K562 (cell line): ENCODE measurements around the gene EIF2S2. TPM values are rescaled to one million over a fixed set of nuclear protein-coding genes. Genes with fewer than 3 reads are reported as not detected.

Source experiments
- ATAC-seq: fragments of 200-7000 bp; cut with Tn5 transposase; 3 replicates; pipeline ENCODE4 v1.9.1; 2020; ENCODE audit warnings: moderate library complexity
- BruUV-seq: library from RNA; stranded (reverse); fragments of 400-500 nt; replicated peaks from 2 replicates; lab custom pipeline; 2021; lab: Mats Ljungman, UMichigan
- CTCF ChIA-PET: fragments of 300-600 bp; formaldehyde crosslinking; extraction: SDS; loops from one replicate; lab custom pipeline; 2021; ENCODE audit warnings: low intra/inter-chr PET ratio; lab: Yijun Ruan, JAX
- POLR2A ChIA-PET: fragments of 300-600, 350-650 bp; sonication (Branson Sonifier 250); formaldehyde crosslinking; extraction: SDS; loops from one replicate; lab custom pipeline; 2021; ENCODE audit warnings: antibody characterized with exemption, inconsistent platforms; lab: Yijun Ruan, JAX
- DNase-seq, 4 experiments: peaks; one replicate each; pipeline versions ENCODE4 v3.0.0 to v3.0.0-alpha.2; 2011 to 2018; ENCODE audit warnings: low spot score in 3 of 4, mixed read lengths in 3 of 4; ENCODE audit errors: extremely low read depth in 1 of 4
- FAIRE-seq: peaks from 2 replicates; lab custom pipeline; 2011; peaks lifted over from hg19 to GRCh38; lab: Jason Lieb, UNC
- H2AFZ ChIP-seq: 2 replicates; pipeline ENCODE4 v1.6.0; 2011; ENCODE audit warnings: low read depth, low read length, control low read depth, inconsistent platforms
- H3K27ac ChIP-seq: fragments of 200-600 bp; 3 replicates; pipeline ENCODE4 v1.8.0; 2011; ENCODE audit warnings: low read depth, mild to moderate bottlenecking, control low read depth, inconsistent platforms, low read length, moderate library complexity, mixed read lengths; ENCODE audit errors: extremely low read depth
- H3K27me3 ChIP-seq, 2 experiments: fragments of 300-600 bp in 1 of 2; 2 replicates in 1 of 2; 3 replicates in 1 of 2; pipeline versions ENCODE4 v1.6.0 to v1.8.0; 2011; ENCODE audit warnings: inconsistent platforms in 2 of 2, low read length in 2 of 2, mild to moderate bottlenecking in 1 of 2, mixed read lengths in 1 of 2, moderate library complexity in 1 of 2; ENCODE audit not compliant: control insufficient read depth in 2 of 2, insufficient read depth in 2 of 2
- H3K36me3 ChIP-seq: fragments of 300-600 bp; 3 replicates; pipeline ENCODE4 v1.8.0; 2011; ENCODE audit warnings: mild to moderate bottlenecking, low read length, inconsistent platforms; ENCODE audit not compliant: control insufficient read depth, insufficient read depth
- H3K4me1 ChIP-seq, 2 experiments: fragments of 200-600 bp in 1 of 2; replicated peaks in 1 of 2; 2 replicates in 1 of 2; 3 replicates in 1 of 2; pipeline versions ENCODE4 v1.5.1 to v1.8.0; 2011; ENCODE audit warnings: inconsistent platforms in 2 of 2, low read length in 2 of 2, mild to moderate bottlenecking in 1 of 2, mixed read lengths in 1 of 2, moderate library complexity in 1 of 2; ENCODE audit not compliant: control insufficient read depth in 2 of 2, insufficient read depth in 2 of 2
- H3K4me2 ChIP-seq: 2 replicates; pipeline ENCODE4 v1.6.1; 2011; ENCODE audit warnings: low read length, control low read depth, inconsistent platforms, mixed read lengths; ENCODE audit not compliant: insufficient read depth
- H3K4me3 ChIP-seq: fragments of 200-600 bp; sonication (generic), shearing (Covaris generic); 2 replicates; pipeline ENCODE4 v1.5.1; 2016; ENCODE audit warnings: control low read depth, inconsistent platforms
- H3K79me2 ChIP-seq: fragments of 200-600 bp; 3 replicates; pipeline ENCODE4 v1.8.0; 2011; ENCODE audit warnings: low read length, inconsistent platforms; ENCODE audit not compliant: control insufficient read depth, insufficient read depth
- H3K9ac ChIP-seq, 2 experiments: 2 replicates each; pipeline versions ENCODE4 v1.6.0 to v1.6.1; 2011; ENCODE audit warnings: low read depth in 2 of 2, low read length in 2 of 2, control low read depth in 1 of 2, inconsistent platforms in 1 of 2, mild to moderate bottlenecking in 1 of 2, mixed read lengths in 1 of 2; ENCODE audit not compliant: insufficient read depth in 1 of 2
- H3K9me1 ChIP-seq: one replicate; pipeline ENCODE4 v1.6.0; 2011; ENCODE audit warnings: inconsistent platforms, mild to moderate bottlenecking, low read length, moderate library complexity; ENCODE audit not compliant: control insufficient read depth, insufficient read depth
- H3K9me3 ChIP-seq: replicated peaks from 2 replicates; pipeline ENCODE4 v1.5.1; 2011; ENCODE audit warnings: low read depth, low read length, inconsistent platforms; ENCODE audit not compliant: control insufficient read depth, insufficient read depth
- H4K20me1 ChIP-seq: replicated peaks from 2 replicates; pipeline ENCODE4 v1.6.1; 2011; ENCODE audit warnings: low read length, inconsistent platforms, mixed read lengths; ENCODE audit not compliant: control insufficient read depth, insufficient read depth
- ERF ChIP-seq: fragments of 450-650 bp; formaldehyde crosslinking; IDR thresholded peaks from 2 replicates; pipeline ENCODE4 v1.4.0; 2020; ENCODE audit warnings: mild to moderate bottlenecking, mixed read lengths
- FOXM1 ChIP-seq, 2 experiments: fragments of 450-650 bp in 1 of 2; sonication (generic) in 1 of 2; formaldehyde crosslinking in 1 of 2; IDR thresholded peaks; 2 replicates each; pipeline versions ENCODE4 v1.6.1 to v1.9.0; 2017 to 2022; ENCODE audit warnings: low read depth in 2 of 2, mild to moderate bottlenecking in 2 of 2, missing genetic modification reagents in 1 of 2, moderate library complexity in 1 of 2
- HCFC1 ChIP-seq: IDR thresholded peaks from 2 replicates; pipeline ENCODE4 v1.6.1; 2012; ENCODE audit warnings: low read depth, low read length, improper control_type of control experiment
- NFIX ChIP-seq: fragments of 250-450 bp; sonication (Bioruptor Pico); IDR thresholded peaks from 2 replicates; pipeline ENCODE4 v1.4.0; 2020; ENCODE audit warnings: low read depth, mild to moderate bottlenecking, moderate library complexity
- NFRKB ChIP-seq: fragments of 450-650 bp; IDR thresholded peaks from 2 replicates; pipeline ENCODE4 v1.6.1; 2016; ENCODE audit warnings: low read depth
- POLR2A ChIP-seq: fragments of 450-650 bp; conservative IDR thresholded peaks from 2 replicates; pipeline ENCODE4 v1.6.1; 2016
- RNF2 ChIP-seq: sonication (generic); IDR thresholded peaks from 2 replicates; pipeline ENCODE4 v1.6.1; 2016
- WGBS: fragments of 100-300 bp; shearing (Covaris generic); methylation state at CpG from one replicate; pipeline ENCODE4 v1.1.6; 2016; ENCODE audit warnings: low coverage, mixed read lengths; ENCODE audit not compliant: insufficient coverage; ENCODE audit errors: missing lambda C conversion rate; 5-methylcytosine and 5-hydroxymethylcytosine counted together
- in situ Hi-C: fragments of 300-500 bp; cut with MboI; formaldehyde crosslinking; loops from 4 replicates; pipeline ENCODE4 v1.15.0; 2018; ENCODE audit warnings: inconsistent platforms, mixed read lengths
- intact Hi-C: fragments of 100-400 bp; cut with micrococcal nuclease; formaldehyde crosslinking; loops from 2 replicates; pipeline ENCODE4 v1.14.2; 2022
- polyA plus RNA-seq, 8 experiments: library from polyadenylated mRNA; depleted of rRNA in 4 of 8; stranded (reverse) in 5 of 8; unstranded in 3 of 8; fragments of >200 nt; fragmentation: Nextera tagmentation in 2 of 8; fragmentation: Illumina TruSeq in 1 of 8; extraction: Ambion mirVana in 2 of 8; extraction: Trizol in 1 of 8; gene quantifications; 2 replicates each; pipeline versions ENCODE4 v1.2.1 to v1.2.3, GENCODE V29; 2011 to 2014; ENCODE audit warnings: inconsistent platforms in 1 of 8, missing spikeins in 1 of 8
- total RNA-seq, 7 experiments: library from RNA; depleted of rRNA in 6 of 7; stranded (reverse); fragments of >200 nt in 6 of 7; fragmentation: Illumina TruSeq in 2 of 7; extraction: Trizol in 2 of 7; gene quantifications; 2 replicates each; pipeline versions ENCODE4 v1.2.1 to v1.2.3, GENCODE V29; 2011 to 2021; ENCODE audit warnings: low replicate concordance in 1 of 7
- TF ChIP-seq, protein P1 (sequence below): fragments of 250-450 bp; sonication (Bioruptor Pico); IDR thresholded peaks from 2 replicates; pipeline ENCODE4 v1.5.0; 2020; ENCODE audit warnings: mild to moderate bottlenecking, borderline replicate concordance

Gene EIF2S2
- total and polyA plus RNA-seq, 9 of the 15 experiments (the other 6 are each of a cell fraction or from before 2014, with no cell fraction given), result 79.7 to 220 (median 154) TPM

DNA sequence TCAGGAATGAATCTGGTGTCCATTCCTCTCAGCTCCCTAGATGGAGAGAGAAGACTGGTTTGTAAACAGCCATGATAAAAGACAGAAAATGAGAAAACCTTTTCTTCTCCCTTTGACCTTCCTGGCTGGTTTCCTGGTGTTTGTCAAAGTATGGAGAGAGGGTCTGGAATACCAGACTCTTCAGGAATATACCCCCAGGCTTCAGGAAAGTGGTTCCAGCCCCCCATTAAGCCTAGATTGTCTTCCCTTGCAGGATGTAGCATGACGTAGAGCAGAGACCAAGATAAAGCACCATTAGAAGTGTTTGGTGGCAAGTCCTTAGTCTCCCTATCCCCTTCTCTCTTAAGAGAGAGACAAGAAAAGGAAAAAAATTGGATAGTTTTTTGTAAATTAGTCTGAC, 51.1 kb downstream of the EIF2S2 start:
- DNase-seq (no peak), FAIRE-seq (no peak), ATAC-seq (no peak)
- Histone ChIP-seq H2AFZ (no peak overlapping the region), H3K27ac (no peak overlapping the region), H3K36me3 (peaks cover 34% of the 10 kb centered on the region), H3K9me1 (peaks cover 6% of the 10 kb centered on the region), H3K4me1 (peaks cover 5 to 26% of the 10 kb centered on the region in 2 experiments; a peak in 3 of 5 replicates), H3K9me3 (no peaks in the 10 kb centered on the region), H3K79me2 (peaks cover 47% of the 10 kb centered on the region; the same call in 2 of the 3 replicates), H3K4me3 (no peak overlapping the region), H3K9ac (no peak overlapping the region), H4K20me1 (peaks cover 24% of the 10 kb centered on the region; the same call in 1 of the 2 replicates), H3K27me3 (no peaks in the 10 kb centered on the region), H3K4me2 (no peak overlapping the region)
- in situ Hi-C loops, result no loop called here
- intact Hi-C loops, result loop anchor here (10.0 kb wide), 1 partner anchor 266 kb away; no protein-coding TSS in a partner anchor
- no peak for TF ChIP-seq POLR2A
- no peak for TF ChIP-seq FOXM1 (IDR thresholded peaks at IDR 0.05; ENCODE audit: low read depth)
- TF ChIP-seq FOXM1 (CRISPR knock-in tag; IDR thresholded peaks at IDR 0.05; ENCODE audit: low read depth), result no peak
- TF ChIP-seq RNF2, result no peak
- no peak for TF ChIP-seq HCFC1
- no peak for TF ChIP-seq NFRKB
- TF ChIP-seq ERF, result no peak
- no peak for TF ChIP-seq NFIX (CRISPR knock-in tag)
- TF ChIP-seq, protein P1, sequence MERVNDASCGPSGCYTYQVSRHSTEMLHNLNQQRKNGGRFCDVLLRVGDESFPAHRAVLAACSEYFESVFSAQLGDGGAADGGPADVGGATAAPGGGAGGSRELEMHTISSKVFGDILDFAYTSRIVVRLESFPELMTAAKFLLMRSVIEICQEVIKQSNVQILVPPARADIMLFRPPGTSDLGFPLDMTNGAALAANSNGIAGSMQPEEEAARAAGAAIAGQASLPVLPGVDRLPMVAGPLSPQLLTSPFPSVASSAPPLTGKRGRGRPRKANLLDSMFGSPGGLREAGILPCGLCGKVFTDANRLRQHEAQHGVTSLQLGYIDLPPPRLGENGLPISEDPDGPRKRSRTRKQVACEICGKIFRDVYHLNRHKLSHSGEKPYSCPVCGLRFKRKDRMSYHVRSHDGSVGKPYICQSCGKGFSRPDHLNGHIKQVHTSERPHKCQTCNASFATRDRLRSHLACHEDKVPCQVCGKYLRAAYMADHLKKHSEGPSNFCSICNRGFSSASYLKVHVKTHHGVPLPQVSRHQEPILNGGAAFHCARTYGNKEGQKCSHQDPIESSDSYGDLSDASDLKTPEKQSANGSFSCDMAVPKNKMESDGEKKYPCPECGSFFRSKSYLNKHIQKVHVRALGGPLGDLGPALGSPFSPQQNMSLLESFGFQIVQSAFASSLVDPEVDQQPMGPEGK (CRISPR knock-in tag), result no peak
- WGBS, result 75% methylated on average over 1 of the region's 1 CpG
- no TSS peak for BruUV-seq
- POLR2A ChIA-PET, result interaction anchor here (0.7 kb wide), 1 partner anchor 97 kb away, joined by 3 read pairs; no protein-coding TSS in a partner anchor
- CTCF ChIA-PET, result no interaction called here
